ENCODE results near the gene FHIT.
"Not testable (repeated sequence)": the region's sequence is repeated elsewhere in the genome, so short reads cannot be mapped to it uniquely, and the experiment has no call there.

FHIT gene

DNA sequence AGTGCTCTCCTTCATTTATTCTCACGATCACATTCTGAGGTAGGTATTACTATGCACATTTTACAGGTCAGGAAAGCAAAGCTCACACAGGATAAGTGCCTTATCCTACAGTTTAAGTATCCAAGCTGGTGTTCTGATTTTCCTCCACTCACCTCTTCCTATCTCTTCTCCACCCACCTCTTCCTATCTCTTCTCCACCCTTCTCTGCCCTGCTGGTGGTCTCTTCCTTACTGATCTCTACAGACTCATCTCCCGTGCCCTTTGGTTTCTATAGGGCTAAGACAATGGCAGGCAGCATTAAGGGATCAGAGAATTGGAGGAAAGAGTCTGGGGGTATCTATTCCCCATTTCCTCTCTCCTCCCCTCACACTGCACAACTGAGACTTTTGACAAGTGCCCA, 319.1 kb downstream of the FHIT start:
- DNase-seq (no peak), ATAC-seq (no peak)
- Mint-ChIP-seq H3K9me3 (peaks cover 3% of the 10 kb centered on the region), H3K27ac (no peak overlapping the region), H3K4me3 (no peak overlapping the region), H3K27me3 (no peaks in the 10 kb centered on the region), H3K4me1 (peaks cover 4% of the 10 kb centered on the region), H3K36me3 (ENCODE audit: low read depth) (no peaks in the 10 kb centered on the region)

DNA sequence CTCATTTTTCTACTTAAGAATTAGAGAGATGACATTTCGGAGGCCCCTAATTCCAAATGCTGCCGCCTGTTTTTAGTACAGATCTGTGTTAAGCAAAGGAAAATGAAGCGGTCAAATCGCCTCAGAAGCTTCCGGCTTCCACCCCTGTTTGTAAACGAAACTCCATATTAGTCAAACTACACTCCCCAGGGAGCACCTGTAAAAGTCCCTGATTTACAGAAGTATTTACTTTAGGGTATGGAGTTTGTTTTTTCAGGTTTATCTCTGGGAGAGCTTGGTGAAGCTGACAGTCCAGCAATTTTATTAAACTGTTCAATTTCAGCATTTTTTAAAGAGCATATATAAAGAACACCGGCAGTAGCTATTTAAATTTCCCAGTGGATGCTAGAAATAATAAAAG, 319.8 kb downstream of the FHIT start:
- H3K36me3 Mint-ChIP-seq (ENCODE audit: low read depth), result no peaks in the 10 kb centered on the region
- no peak overlapping the region for H3K4me3 Mint-ChIP-seq
- DNase-seq, result no peak

DNA sequence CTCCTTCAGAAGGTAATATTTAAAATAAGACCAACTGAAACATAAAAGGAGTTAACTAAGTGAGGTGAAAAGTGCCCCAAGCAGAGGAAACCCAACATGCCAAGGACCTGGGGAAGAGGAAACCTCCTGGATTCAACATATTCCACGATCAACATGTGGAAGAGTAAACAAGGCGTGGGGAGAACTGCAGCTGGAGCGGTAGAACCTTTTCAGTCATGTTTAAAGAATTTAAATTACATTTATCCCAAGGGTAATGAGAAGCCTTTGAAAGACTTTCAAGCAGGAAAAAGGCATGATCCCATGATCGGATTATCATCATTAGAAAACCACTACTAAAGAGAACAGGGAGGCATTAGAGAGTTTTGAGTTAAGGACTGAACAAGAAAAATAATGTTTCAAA, 330.7 kb downstream of the FHIT start:
- Mint-ChIP-seq H3K27ac (no peak overlapping the region), H3K4me1 (no peaks in the 10 kb centered on the region), H3K36me3 (ENCODE audit: low read depth) (peaks cover 2% of the 10 kb centered on the region), H3K4me3 (no peak overlapping the region), H3K9me3 (peaks cover 7% of the 10 kb centered on the region), H3K27me3 (no peaks in the 10 kb centered on the region)
- no peak for DNase-seq
- ATAC-seq, result no peak

More for the DNA sequence above, 319.8 kb downstream of the FHIT start:
- Mint-ChIP-seq H3K4me1 (peaks cover 4% of the 10 kb centered on the region), H3K9me3 (peaks cover 5% of the 10 kb centered on the region), H3K27ac (no peak overlapping the region), H3K27me3 (no peaks in the 10 kb centered on the region)
- ATAC-seq, result no peak

DNA sequence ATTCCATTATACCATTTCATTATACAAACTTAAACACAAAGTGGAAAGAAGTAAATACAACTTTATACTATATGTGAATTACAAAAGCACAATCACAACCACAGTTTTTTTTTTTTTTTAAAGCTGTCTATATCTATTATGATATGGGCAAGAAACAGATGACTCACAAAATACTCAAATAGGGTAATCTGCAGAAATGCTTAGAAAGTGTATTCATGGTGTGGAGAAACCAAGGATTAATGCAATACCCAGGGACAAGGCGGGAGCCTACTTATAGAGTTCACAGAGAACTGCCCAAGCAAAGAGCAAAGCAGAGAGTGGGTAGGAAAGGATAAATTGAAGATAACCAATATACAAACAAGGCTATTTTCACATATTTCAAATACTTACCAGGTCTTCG, 332.0 kb downstream of the FHIT start:
- Mint-ChIP-seq H3K9me3 (no peaks in the 10 kb centered on the region), H3K36me3 (ENCODE audit: low read depth) (no peaks in the 10 kb centered on the region), H3K4me1 (no peaks in the 10 kb centered on the region), H3K4me3 (no peak overlapping the region), H3K27ac (no peak overlapping the region), H3K27me3 (no peaks in the 10 kb centered on the region)
- ATAC-seq (no peak), DNase-seq (no peak)

DNA sequence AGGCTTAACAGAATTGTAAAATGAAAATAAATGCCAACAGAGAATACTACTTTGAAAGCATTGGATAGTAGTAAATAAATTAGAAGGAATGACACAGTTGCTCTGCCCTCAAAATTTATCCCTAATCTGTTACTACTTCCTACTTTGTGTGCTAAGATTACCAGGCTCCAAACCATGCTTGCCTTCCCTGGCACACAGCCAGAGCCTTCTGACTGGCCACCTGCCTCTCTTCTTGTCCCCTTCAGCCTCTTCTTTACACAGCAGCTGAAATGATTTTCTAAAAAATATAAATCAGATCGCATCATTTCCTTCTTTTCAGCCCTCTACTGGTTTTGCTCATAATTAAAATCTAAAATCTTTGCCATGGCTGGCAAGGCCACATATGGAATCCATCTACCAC, 334.1 kb downstream of the FHIT start:
- no peak overlapping the region for H3K4me3 Mint-ChIP-seq

DNA sequence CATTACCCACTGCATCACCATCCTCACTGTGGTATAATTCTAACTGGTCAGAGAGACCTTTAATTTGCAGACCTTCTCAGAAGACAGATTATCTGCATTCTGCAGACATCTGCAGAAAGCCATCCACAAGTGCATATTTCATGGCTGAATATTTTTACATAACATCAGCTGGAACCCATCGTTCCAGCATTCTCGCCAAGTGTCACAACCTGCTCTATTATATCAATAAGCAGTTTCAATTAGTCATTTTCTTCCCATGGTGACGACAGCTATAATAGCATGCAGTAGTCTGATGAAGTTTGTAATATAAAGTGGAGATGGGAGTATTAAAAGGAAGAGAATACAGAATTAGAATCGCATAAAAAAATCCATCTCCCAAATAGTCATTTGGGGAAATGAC, 334.7 kb downstream of the FHIT start:
- no peaks in the 10 kb centered on the region for H3K4me1 Mint-ChIP-seq
- H3K27me3 Mint-ChIP-seq, result no peaks in the 10 kb centered on the region
- H3K4me3 Mint-ChIP-seq, result no peak overlapping the region
- H3K27ac Mint-ChIP-seq, result no peak overlapping the region
- no peaks in the 10 kb centered on the region for H3K36me3 Mint-ChIP-seq (ENCODE audit: low read depth)
- H3K9me3 Mint-ChIP-seq, result peaks cover 6% of the 10 kb centered on the region
- ATAC-seq, result no peak
- no peak for DNase-seq

More for the DNA sequence above, 334.1 kb downstream of the FHIT start:
- no peaks in the 10 kb centered on the region for H3K27me3 Mint-ChIP-seq
- H3K4me1 Mint-ChIP-seq, result no peaks in the 10 kb centered on the region
- no peak for DNase-seq
- ATAC-seq, result no peak
- H3K9me3 Mint-ChIP-seq, result peaks cover 5% of the 10 kb centered on the region
- no peak overlapping the region for H3K27ac Mint-ChIP-seq
- H3K36me3 Mint-ChIP-seq (ENCODE audit: low read depth), result no peaks in the 10 kb centered on the region

DNA sequence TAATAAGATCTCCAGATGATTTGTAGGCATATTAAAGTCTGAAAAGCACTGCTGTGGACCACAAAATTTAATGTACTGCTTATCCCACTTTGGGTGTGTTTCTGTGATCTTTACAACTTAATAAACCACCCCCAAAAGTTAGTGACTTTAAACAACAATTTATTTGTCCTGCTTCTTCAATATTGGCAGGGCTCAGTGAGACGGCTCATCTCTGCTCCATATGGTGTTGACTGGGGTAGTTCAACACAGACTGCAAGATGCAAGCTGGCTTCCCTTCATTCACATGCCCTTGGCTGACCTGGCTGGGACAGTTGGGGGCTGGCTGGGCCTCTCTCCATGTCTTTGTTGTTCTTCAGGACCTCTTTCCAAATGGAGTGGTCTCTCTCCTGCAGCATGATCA, 337.8 kb downstream of the FHIT start:
- no peak overlapping the region for H3K27ac Mint-ChIP-seq
- no peaks in the 10 kb centered on the region for H3K36me3 Mint-ChIP-seq (ENCODE audit: low read depth)
- no peak overlapping the region for H3K4me3 Mint-ChIP-seq
- no peaks in the 10 kb centered on the region for H3K4me1 Mint-ChIP-seq
- ATAC-seq, result no peak
- DNase-seq, result no peak
- no peaks in the 10 kb centered on the region for H3K27me3 Mint-ChIP-seq
- peaks cover 9% of the 10 kb centered on the region for H3K9me3 Mint-ChIP-seq

DNA sequence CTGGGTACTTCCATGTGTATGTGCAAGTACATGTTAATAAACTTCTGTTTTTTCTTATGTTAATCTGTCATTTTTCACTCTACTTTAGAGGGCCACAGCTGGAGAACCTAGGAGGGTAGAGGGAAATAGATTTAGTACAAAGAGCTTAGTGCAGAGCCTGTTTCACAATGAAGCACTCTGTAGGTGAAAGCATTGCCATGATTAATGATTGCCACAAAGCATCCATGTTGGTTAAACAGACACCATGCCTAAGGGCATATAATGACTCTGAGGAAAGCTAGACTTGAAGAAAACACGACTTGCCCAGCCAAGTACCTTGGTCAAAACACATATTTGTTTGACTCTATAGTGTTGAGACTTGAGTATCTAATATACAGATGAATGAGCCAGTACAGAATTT, 338.4 kb downstream of the FHIT start:
- H3K9me3 Mint-ChIP-seq, result peaks cover 9% of the 10 kb centered on the region

DNA sequence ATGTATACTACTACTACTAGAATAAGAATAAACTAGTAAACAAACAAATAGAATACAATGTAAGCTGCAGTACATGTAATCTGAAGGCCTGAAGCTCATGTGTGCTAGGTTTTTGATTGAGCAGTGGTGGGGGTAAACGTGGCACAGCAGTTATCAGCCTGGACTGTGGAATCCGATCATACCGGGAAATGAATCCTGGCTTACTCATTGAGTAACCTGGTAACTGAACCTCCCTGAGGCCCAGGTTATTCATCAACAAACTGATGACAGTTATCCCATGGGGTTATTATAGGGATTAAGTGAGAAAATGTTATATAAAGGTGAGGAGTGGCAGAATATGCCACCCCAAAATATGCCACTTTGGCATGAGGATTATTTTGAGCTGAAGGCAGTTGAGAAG, 339.1 kb downstream of the FHIT start:
- ATAC-seq (no peak), DNase-seq (no peak)
- H3K4me3 Mint-ChIP-seq, result no peak overlapping the region
- peaks cover 9% of the 10 kb centered on the region for H3K9me3 Mint-ChIP-seq
- H3K36me3 Mint-ChIP-seq (ENCODE audit: low read depth), result no peaks in the 10 kb centered on the region
- H3K4me1 Mint-ChIP-seq, result no peaks in the 10 kb centered on the region
- no peak overlapping the region for H3K27ac Mint-ChIP-seq
- H3K27me3 Mint-ChIP-seq, result no peaks in the 10 kb centered on the region

More for the DNA sequence above, 338.4 kb downstream of the FHIT start:
- no peak for ATAC-seq
- no peak for DNase-seq
- Mint-ChIP-seq H3K27ac (no peak overlapping the region), H3K4me3 (no peak overlapping the region), H3K36me3 (ENCODE audit: low read depth) (no peaks in the 10 kb centered on the region), H3K4me1 (no peaks in the 10 kb centered on the region), H3K27me3 (no peaks in the 10 kb centered on the region)

DNA sequence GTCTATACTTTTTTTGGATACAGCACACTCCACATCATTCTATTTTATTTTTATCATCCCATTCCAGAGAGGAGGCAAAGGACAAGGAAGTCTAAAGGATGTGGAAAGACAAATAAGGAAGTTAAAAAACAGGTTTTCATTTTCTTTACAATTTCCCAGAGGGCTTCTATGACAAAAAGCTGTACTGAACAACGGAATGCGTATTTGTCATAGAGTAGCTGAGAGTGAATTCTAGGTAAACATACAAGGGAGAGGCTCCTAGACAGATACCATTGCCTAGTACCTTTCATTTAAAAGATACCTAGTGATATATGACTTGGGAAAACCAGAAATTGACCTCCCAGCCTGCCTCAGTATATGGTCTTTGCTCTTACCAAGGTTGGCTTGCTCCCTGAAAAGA, 341.7 kb downstream of the FHIT start:
- no peak for DNase-seq
- Mint-ChIP-seq H3K27me3 (no peaks in the 10 kb centered on the region), H3K9me3 (peaks cover 9% of the 10 kb centered on the region), H3K4me3 (no peak overlapping the region), H3K36me3 (ENCODE audit: low read depth) (no peaks in the 10 kb centered on the region), H3K27ac (no peak overlapping the region), H3K4me1 (no peaks in the 10 kb centered on the region)
- ATAC-seq, result no peak

DNA sequence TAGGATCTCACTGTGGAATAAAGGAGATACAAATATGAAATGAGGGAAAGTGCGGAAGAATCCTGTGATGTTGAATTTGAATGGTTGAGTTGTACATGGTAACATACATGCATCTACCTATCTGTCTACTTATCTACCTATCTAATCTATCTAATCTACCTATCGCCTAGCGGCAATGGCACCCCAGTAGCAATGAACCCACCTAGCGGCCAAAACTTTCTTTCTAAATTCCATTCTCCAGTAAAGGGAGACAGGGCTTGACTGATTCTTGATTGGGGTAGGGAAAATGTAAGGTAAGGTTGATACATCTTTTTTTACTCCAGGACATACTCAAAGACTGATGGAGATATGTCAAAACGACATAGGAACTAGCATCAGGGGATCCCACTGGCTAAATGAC, 345.0 kb downstream of the FHIT start:
- H3K4me3 Mint-ChIP-seq, result no peak overlapping the region
- no peaks in the 10 kb centered on the region for H3K4me1 Mint-ChIP-seq
- peaks cover 2% of the 10 kb centered on the region for H3K9me3 Mint-ChIP-seq
- no peak overlapping the region for H3K27ac Mint-ChIP-seq
- ATAC-seq, result no peak
- DNase-seq, result no peak
- no peaks in the 10 kb centered on the region for H3K27me3 Mint-ChIP-seq
- no peaks in the 10 kb centered on the region for H3K36me3 Mint-ChIP-seq (ENCODE audit: low read depth)

DNA sequence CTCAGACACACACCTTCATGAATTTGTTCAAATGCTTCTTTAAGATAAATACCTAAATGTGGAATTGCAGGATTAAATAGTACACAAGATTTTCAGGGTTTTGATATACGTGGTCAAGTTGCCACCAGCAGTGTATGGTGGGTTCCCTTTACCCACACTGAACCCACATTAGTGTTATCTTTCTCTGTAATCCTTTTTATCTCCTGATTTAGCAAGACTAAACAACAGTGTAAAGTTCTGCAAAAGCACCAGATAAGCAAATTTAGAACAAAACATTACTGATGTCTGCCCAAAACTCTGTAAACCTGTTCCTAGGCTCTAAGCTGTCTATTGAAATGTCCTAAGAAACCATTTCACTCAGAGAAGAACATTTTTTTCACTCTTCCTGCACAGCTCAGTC, 352.9 kb downstream of the FHIT start:
- H3K27me3 Mint-ChIP-seq, result no peaks in the 10 kb centered on the region
- H3K9me3 Mint-ChIP-seq, result no peaks in the 10 kb centered on the region
- H3K36me3 Mint-ChIP-seq (ENCODE audit: low read depth), result no peaks in the 10 kb centered on the region
- DNase-seq, result no peak
- H3K27ac Mint-ChIP-seq, result no peak overlapping the region
- no peaks in the 10 kb centered on the region for H3K4me1 Mint-ChIP-seq
- ATAC-seq, result no peak
- H3K4me3 Mint-ChIP-seq, result no peak overlapping the region

DNA sequence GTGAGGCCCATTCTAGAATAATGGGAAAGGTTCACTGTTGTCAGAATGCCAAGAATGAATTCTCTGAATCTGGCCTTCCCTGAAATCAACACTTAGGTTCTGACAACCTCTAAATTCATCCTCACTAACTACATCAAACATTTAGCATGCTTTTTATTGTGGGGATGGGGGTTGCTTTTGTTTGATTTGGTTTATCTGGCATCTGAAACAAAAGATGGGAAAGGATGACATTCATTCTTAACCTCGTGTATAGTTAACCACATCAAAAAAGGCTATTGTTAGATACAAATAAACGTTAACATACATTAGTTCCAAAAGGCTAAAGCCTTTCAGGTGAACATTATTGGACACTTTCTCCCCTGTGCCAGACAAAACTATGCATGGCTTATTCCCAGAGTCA, 357.3 kb downstream of the FHIT start:
- Mint-ChIP-seq H3K4me3 (no peak overlapping the region), H3K4me1 (no peaks in the 10 kb centered on the region), H3K9me3 (no peaks in the 10 kb centered on the region), H3K36me3 (ENCODE audit: low read depth) (no peaks in the 10 kb centered on the region), H3K27me3 (no peaks in the 10 kb centered on the region), H3K27ac (no peak overlapping the region)
- no peak for ATAC-seq
- DNase-seq, result no peak

DNA sequence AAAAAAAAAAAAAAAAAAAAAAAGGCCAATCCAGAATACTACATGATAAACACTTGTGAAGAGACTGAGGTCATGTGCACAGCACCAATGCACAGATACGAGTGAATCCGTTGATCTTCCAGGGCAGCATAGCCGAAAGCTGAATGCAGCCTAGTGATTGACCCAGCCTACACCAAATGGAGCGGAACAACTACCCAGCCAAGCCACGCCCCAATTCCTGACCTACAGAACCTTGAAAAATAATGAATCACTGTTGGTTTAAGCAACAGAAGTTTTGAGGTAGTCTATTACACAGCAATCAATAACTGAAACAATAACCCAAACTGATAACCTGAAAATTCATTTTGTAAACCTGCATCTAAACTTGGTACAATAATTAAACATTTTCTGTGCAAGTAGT, 361.0 kb downstream of the FHIT start:
- Mint-ChIP-seq H3K4me1 (no peaks in the 10 kb centered on the region), H3K27me3 (no peaks in the 10 kb centered on the region), H3K36me3 (ENCODE audit: low read depth) (no peaks in the 10 kb centered on the region), H3K27ac (no peak overlapping the region), H3K4me3 (no peak overlapping the region), H3K9me3 (no peaks in the 10 kb centered on the region)
- no peak for ATAC-seq
- DNase-seq, result no peak

DNA sequence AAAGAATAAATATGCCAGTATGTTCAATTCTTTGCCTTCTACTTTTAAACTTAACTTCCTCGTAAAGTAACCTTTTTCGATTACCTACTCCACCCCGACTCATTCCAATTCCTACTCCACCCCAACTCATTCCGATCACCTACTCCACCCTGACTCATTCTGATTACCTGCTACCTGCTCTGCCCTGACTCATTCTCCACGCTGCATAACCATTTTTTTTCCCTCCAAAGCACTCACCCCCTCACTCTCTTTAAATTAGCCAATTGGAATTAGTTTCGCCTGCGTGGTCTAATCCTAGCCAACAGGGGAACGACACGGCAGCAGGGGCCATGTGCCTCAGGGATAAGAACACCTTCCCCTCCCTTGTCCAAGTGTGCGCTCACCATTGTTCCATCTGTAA, 362.3 kb downstream of the FHIT start:
- DNase-seq; H3K27ac Mint-ChIP-seq; H3K9me3 Mint-ChIP-seq; ATAC-seq; H3K36me3 Mint-ChIP-seq (ENCODE audit: low read depth); H3K4me3 Mint-ChIP-seq; H3K27me3 Mint-ChIP-seq; H3K4me1 Mint-ChIP-seq: not testable (repeated sequence)

DNA sequence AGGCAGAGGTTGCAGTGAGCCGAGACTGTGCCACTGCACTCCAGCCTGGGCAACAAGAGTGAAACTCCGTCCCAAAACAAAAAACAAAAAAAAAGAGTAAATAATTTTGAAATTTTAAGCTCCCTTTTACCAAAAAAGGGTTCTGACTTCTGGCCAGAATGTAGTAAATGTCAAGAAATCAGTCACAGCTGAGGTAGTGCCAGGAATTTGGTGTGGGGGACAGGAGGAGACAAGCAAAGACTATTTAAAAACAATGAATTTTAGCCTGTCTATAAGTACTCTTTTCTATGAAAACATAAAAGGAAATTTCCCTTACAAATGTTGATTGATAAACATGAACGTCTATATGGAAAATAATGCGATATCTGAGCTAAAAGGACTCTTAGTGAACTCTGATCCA, 363.7 kb downstream of the FHIT start:
- H3K9me3 Mint-ChIP-seq, result peaks cover 4% of the 10 kb centered on the region
- no peaks in the 10 kb centered on the region for H3K36me3 Mint-ChIP-seq (ENCODE audit: low read depth)
- ATAC-seq (no peak), DNase-seq (no peak)
- H3K27ac Mint-ChIP-seq, result no peak overlapping the region
- H3K27me3 Mint-ChIP-seq, result no peaks in the 10 kb centered on the region
- no peaks in the 10 kb centered on the region for H3K4me1 Mint-ChIP-seq
- no peak overlapping the region for H3K4me3 Mint-ChIP-seq
